ENCODE data around the gene LRIT2. TPM values are rescaled to one million over a fixed set of nuclear protein-coding genes. Genes with fewer than 3 reads are reported as not detected.

LRIT2 gene
- total and polyA plus RNA-seq, 9 of the 15 experiments (the other 6 are each of a cell fraction or from before 2014, with no cell fraction given) = not detected

DNA sequence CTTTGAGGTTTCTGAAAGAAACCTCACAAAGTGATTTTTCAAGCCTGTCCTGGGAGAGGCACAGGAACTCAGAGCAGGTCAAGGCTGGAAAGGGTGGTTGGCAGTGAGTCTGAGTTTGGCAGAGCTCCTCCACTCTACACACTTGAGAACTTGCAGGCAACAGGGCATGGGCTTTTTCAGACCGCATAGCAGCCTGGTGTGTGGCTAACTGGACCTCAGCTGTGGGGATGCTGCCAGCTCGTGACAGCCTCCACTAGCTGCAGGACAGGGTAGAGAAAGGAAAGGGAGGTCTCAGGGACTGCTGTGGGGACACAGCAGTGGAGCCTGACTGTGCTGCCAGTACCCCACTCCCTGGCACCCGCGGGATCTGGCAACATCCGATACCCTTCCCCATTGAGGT is 28.4 kb downstream of the LRIT2 start (continued):
- TF ChIP-seq FOXK2 (conservative IDR thresholded peaks at IDR 0.05 in 1 of 2, IDR thresholded peaks at IDR 0.05 in 1 of 2; ENCODE audit: low read depth in 2 of 2) = no peak
- no peak for TF ChIP-seq NCOA2 (IDR thresholded peaks at IDR 0.05; ENCODE audit: partially characterized antibody in 2 of 2)
- no peak for TF ChIP-seq LCOR (CRISPR knock-in tag; IDR thresholded peaks at IDR 0.05)
- no peak for TF ChIP-seq ZBTB26 (CRISPR knock-in tag; IDR thresholded peaks at IDR 0.05)
- TF ChIP-seq ZNF444 (CRISPR knock-in tag; IDR thresholded peaks at IDR 0.05) = no peak
- TF ChIP-seq HNRNPL (IDR thresholded peaks at IDR 0.05; ENCODE audit: low read depth, low read length) = no peak
- no peak for TF ChIP-seq ZNF75A (CRISPR knock-in tag; IDR thresholded peaks at IDR 0.05)
- TF ChIP-seq, protein P1, sequence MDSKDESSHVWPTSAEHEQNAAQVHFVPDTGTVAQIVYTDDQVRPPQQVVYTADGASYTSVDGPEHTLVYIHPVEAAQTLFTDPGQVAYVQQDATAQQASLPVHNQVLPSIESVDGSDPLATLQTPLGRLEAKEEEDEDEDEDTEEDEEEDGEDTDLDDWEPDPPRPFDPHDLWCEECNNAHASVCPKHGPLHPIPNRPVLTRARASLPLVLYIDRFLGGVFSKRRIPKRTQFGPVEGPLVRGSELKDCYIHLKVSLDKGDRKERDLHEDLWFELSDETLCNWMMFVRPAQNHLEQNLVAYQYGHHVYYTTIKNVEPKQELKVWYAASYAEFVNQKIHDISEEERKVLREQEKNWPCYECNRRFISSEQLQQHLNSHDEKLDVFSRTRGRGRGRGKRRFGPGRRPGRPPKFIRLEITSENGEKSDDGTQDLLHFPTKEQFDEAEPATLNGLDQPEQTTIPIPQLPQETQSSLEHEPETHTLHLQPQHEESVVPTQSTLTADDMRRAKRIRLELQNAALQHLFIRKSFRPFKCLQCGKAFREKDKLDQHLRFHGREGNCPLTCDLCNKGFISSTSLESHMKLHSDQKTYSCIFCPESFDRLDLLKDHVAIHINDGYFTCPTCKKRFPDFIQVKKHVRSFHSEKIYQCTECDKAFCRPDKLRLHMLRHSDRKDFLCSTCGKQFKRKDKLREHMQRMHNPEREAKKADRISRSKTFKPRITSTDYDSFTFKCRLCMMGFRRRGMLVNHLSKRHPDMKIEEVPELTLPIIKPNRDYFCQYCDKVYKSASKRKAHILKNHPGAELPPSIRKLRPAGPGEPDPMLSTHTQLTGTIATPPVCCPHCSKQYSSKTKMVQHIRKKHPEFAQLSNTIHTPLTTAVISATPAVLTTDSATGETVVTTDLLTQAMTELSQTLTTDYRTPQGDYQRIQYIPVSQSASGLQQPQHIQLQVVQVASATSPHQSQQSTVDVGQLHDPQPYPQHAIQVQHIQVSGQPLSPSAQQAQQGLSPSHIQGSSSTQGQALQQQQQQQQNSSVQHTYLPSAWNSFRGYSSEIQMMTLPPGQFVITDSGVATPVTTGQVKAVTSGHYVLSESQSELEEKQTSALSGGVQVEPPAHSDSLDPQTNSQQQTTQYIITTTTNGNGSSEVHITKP (IDR thresholded peaks at IDR 0.05; ENCODE audit: partially characterized antibody) = no peak

Measured in K562 (cell line).